GM19328 (cell line): ENCODE data around the gene ZNF398.
"Not testable (repeated sequence)": the region's sequence is repeated elsewhere in the genome, so short reads cannot be mapped to it uniquely, and the experiment has no call there.

Experiments
- ATAC-seq: cut with Tn5 transposase; IDR thresholded peaks from one replicate; pipeline ENCODE4 v1.9.1; 2021; ENCODE audit warnings: mild to moderate bottlenecking, moderate library complexity; ENCODE audit not compliant: unreplicated experiment

ZNF398 gene

DNA sequence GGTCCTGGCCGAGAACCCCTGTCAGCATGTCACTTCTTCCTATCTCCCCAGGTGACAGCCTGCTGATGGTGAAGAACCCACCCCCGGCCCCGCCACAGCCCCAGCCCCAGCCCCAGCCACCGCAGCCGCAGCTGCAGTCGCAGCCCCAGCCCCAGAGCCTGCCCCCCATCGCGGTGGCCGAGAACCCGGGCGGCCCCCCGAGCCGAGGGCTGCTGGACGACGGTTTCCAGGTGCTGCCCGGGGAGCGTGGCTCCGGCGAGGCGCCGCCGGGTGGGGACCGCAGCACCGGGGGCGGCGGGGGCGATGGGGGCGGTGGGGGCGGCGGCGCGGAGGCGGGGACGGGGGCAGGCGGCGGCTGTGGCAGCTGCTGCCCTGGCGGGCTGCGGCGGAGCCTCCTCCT, 76.5 kb downstream of the ZNF398 start:
- ATAC-seq, result no peak

DNA sequence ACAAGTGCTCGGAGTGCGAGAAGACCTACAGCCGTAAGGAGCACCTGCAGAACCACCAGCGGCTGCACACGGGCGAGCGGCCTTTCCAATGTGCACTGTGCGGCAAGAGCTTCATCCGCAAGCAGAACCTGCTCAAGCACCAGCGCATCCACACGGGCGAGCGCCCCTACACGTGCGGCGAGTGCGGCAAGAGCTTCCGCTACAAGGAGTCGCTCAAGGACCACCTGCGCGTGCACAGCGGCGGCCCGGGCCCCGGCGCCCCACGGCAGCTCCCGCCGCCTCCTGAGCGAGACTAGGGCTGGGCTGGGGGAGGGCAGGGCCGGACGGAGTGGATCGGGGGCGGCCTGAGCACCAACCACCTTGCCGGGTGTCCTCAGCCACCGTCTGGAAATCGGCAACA, 77.1 kb downstream of the ZNF398 start:
- ATAC-seq, result no peak

DNA sequence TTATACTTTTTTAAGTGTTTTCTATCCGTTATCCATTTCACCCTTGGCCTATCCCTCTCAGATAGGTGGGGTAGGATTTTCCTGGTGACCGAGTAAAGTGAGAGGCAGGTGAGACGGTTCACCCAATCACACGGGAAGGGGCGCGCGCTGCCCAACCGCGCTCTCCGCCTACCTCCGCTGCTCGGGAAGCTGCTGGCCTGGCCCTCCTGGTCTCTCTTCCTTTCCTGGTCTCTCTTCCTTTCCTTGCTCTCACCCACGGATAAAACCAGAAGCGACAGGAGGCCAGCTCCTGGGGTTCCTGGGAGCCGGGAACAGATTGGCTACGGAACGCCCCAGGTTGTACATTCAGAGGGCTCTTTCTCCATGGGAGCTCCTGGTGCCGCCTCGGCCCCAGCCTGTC, 77.9 kb downstream of the ZNF398 start:
- no peak for ATAC-seq

DNA sequence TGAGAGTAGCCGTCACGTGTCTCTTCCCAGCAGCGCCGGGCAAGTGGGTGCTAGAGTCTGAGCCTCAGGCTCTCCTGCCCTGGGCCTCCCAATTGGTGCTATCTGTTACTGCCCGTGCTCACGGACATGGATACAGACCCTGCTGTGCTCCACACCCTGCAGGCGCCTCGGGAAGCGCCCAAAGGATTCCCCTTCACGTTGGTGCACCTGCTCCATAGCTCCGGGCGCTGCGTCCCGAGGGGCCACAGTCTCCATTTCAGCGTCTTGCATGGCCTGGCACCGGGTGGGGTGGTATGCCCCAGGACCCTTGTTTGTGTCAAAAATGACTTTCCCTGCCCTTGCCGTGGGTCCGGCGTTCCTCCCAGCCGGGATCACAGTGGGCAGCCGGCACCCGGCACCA, 78.4 kb downstream of the ZNF398 start:
- no peak for ATAC-seq

DNA sequence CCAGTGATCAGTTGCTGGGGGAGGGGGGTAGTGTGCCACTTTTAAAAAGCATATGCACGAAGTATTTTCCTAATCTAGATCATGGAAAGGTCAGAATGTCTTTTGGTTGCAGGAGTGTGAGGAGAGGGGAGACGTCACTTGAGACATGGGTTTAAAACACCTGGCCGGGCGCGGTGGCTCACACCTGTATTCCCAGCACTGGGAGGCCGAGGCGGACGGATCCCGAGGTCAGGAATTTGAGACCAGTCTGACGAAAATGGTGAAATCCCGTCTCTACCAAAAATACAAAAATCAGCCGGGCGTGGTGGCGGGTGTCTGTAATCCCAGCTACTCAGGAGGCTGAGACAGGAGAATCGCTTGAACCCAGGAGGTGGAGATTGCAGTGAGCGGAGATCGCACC, 79.1 kb downstream of the ZNF398 start:
- ATAC-seq, result not testable (repeated sequence)

DNA sequence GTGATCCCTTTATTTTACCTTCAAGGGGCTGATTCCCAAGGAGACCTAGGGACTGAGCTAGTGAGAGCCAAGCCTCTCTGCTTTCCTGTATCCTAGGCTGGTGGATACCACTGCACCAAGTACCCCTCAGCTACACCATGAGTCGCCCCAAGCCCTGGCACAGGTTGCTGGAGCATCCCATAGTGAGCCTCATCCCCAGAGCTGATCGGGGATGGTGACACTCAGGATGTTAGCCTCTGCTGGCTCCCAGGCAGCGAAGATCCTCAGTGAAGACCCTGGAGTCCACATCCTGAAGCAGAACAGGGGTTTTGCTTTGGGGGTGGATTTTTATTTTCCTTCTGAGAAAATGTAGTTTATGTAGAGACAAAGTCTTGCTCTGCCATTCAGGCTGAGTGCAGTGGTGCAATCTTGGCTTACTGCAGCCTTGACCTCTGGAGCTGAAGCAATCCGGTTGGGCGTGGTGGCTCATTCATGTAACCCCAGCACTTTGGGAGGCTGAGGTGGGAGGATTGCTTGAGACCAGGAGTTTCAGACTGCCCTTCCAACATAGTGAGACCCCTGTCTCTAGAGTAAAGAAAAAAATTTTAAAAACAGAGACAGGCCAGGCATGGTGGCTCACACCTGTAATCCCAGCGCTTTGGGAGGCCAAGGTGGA, 79.7 kb downstream of the ZNF398 start:
- no peak for ATAC-seq

DNA sequence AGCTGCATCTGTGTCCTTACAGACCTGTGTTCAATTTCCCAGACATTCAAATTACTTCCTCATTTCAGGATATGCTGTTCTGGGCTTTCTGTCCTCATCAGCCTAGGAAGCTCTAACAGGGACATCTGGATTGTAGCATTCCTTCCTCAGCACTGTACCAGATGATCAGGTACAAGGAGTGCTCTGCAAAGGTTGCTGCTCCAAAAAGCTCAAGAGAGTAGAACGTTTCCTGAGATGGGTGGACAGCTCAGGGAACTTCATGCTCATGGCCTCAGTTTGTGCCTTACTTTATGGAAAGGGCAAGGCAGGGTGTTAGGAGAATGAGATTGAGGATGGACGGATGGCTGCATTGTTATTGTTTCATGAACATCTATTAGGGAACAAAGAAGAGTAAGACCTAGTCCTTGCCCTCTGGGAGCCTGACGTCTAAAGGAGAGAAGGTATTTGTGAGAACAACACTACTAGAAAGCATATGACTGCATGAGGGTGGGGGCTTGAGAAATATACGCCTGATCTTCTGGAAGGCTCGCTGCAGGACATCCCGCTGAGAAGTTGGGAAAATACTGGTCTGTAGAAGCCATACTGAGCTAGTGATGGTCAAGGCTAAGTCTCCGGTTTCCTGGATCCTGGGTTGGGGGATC, 81.7 kb downstream of the ZNF398 start:
- ATAC-seq, result no peak

DNA sequence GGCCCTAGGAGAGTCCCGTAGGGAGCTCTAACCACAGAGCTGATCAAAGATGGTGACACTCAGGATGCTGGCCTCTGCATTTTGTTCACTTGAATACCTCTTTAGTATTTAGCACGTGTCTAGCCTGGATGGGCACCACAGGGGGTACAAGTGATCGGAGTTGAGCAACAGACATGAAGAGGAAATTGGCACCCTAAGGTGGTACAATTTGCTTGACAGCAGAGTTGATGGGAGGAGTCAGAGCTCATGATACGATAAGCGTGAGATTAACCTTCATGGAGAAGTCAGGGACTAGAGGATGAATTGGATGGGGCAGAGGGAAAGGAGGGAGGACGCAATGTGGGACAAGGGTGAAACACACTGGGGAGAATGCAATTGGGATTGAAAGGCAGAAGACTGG, 82.3 kb downstream of the ZNF398 start:
- ATAC-seq, result no peak

DNA sequence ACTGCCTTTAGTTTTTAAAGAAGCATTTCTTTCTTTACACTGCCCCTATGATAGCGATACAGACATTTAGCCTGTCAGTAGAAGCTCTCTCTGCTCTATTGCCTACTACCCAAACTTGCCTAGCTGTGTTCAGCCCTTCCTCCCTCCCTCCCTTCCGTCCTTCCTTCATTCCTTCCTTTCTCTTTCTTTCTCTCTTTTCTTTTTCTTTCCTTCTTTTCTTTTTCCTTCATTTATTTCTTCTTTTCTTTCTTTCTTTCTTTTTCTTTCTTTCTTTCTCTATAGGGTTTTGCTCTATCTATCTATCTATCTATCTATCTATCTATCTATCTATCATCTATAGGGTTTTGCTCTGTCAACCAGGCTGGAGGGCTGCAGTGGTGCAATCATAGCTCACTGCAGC, 85.1 kb downstream of the ZNF398 start:
- no peak for ATAC-seq
